Measurements from ENCODE around the gene MTX1.

- TF ChIP-seq STAT1 (IDR thresholded peaks at IDR 0.05; ENCODE audit: unreplicated experiment) (no peak), EZH2 (IDR thresholded peaks at IDR 0.05; ENCODE audit: low read depth, unreplicated experiment) (no peak)
- TF ChIP-seq, protein P1, sequence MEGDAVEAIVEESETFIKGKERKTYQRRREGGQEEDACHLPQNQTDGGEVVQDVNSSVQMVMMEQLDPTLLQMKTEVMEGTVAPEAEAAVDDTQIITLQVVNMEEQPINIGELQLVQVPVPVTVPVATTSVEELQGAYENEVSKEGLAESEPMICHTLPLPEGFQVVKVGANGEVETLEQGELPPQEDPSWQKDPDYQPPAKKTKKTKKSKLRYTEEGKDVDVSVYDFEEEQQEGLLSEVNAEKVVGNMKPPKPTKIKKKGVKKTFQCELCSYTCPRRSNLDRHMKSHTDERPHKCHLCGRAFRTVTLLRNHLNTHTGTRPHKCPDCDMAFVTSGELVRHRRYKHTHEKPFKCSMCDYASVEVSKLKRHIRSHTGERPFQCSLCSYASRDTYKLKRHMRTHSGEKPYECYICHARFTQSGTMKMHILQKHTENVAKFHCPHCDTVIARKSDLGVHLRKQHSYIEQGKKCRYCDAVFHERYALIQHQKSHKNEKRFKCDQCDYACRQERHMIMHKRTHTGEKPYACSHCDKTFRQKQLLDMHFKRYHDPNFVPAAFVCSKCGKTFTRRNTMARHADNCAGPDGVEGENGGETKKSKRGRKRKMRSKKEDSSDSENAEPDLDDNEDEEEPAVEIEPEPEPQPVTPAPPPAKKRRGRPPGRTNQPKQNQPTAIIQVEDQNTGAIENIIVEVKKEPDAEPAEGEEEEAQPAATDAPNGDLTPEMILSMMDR (conservative IDR thresholded peaks at IDR 0.05; ENCODE audit: low read depth in 2 of 2), result peak in 1 of 2 experiments; percentile 29; a peak in 2 of 4 replicates
These were observed 19.0 kb downstream of the MTX1 start for GRCh38 chr1:155227261-155228095.
